ENCODE results near the gene GJC2.

- TF ChIP-seq, protein P1, sequence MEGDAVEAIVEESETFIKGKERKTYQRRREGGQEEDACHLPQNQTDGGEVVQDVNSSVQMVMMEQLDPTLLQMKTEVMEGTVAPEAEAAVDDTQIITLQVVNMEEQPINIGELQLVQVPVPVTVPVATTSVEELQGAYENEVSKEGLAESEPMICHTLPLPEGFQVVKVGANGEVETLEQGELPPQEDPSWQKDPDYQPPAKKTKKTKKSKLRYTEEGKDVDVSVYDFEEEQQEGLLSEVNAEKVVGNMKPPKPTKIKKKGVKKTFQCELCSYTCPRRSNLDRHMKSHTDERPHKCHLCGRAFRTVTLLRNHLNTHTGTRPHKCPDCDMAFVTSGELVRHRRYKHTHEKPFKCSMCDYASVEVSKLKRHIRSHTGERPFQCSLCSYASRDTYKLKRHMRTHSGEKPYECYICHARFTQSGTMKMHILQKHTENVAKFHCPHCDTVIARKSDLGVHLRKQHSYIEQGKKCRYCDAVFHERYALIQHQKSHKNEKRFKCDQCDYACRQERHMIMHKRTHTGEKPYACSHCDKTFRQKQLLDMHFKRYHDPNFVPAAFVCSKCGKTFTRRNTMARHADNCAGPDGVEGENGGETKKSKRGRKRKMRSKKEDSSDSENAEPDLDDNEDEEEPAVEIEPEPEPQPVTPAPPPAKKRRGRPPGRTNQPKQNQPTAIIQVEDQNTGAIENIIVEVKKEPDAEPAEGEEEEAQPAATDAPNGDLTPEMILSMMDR (IDR thresholded peaks at IDR 0.05; ENCODE audit: poor library complexity, severe bottlenecking) = no peak
- no peak for TF ChIP-seq EZH2 (IDR thresholded peaks at IDR 0.05; ENCODE audit: borderline replicate concordance, insufficient read depth, low read length, poor library complexity, severe bottlenecking)
- TF ChIP-seq REST (IDR thresholded peaks at IDR 0.05; ENCODE audit: borderline replicate concordance) = no peak
Observed at GRCh38 chr1:228101614-228101993, 48.1 kb upstream of the GJC2 start.

All from neural cell (in vitro differentiated cells).